A673 (cell line): Measurements from ENCODE around the gene FUT8. TPM values are rescaled to one million over a fixed set of nuclear protein-coding genes. Genes with fewer than 3 reads are reported as not detected.

ENCODE experiments used
- BruUV-seq: library from RNA; stranded (reverse); fragments of 400-500 nt; replicated peaks from 2 replicates; lab custom pipeline; 2021; lab: Mats Ljungman, UMichigan
- CTCF ChIA-PET: fragments of 300-600 bp; sonication (Branson Sonifier 250); formaldehyde crosslinking; loops from one replicate; lab custom pipeline; 2022; ENCODE audit warnings: antibody characterized with exemption; lab: Charles Lee
- POLR2A ChIA-PET: fragments of 300-600 bp; sonication (Branson Sonifier 250); formaldehyde crosslinking; loops from one replicate; lab custom pipeline; 2022; ENCODE audit warnings: antibody characterized with exemption; ENCODE audit not compliant: low non-redundant PET; lab: Charles Lee
- DNase-seq: peaks from one replicate; pipeline ENCODE4 v3.0.0-alpha.2; 2015; ENCODE audit warnings: low spot score
- H3K27ac ChIP-seq: fragments of 200-600 bp; sonication (generic); 2 replicates; pipeline ENCODE4 v1.5.1; 2016; ENCODE audit warnings: mixed run types, low read depth, mild to moderate bottlenecking, mixed read lengths, antibody characterized with exemption, low read length; ENCODE audit not compliant: poor library complexity, severe bottlenecking
- H3K27me3 ChIP-seq: fragments of 200-600 bp; sonication (generic); replicated peaks from 2 replicates; pipeline ENCODE4 v1.6.1; 2017; ENCODE audit warnings: mixed run types, low read depth, mild to moderate bottlenecking, mixed read lengths, antibody characterized with exemption, low read length; ENCODE audit not compliant: insufficient read depth, poor library complexity
- H3K36me3 ChIP-seq: fragments of 200-600 bp; sonication (generic); 2 replicates; pipeline ENCODE4 v1.6.1; 2016; ENCODE audit warnings: mixed run types, mild to moderate bottlenecking, mixed read lengths, antibody characterized with exemption, low read length; ENCODE audit not compliant: insufficient read depth, poor library complexity, severe bottlenecking
- H3K4me1 ChIP-seq: fragments of 200-600 bp; sonication (generic); 2 replicates; pipeline ENCODE4 v1.6.1; 2017; ENCODE audit warnings: mixed run types, mild to moderate bottlenecking, mixed read lengths, antibody characterized with exemption, low read length; ENCODE audit not compliant: insufficient read depth, poor library complexity, severe bottlenecking
- H3K4me3 ChIP-seq: fragments of 200-600 bp; sonication (generic); 2 replicates; pipeline ENCODE4 v1.5.1; 2016; ENCODE audit warnings: low read depth, mixed run types, mild to moderate bottlenecking, mixed read lengths, low read length; ENCODE audit not compliant: poor library complexity, severe bottlenecking
- H3K9me3 ChIP-seq: fragments of 200-600 bp; sonication (generic); 2 replicates; pipeline ENCODE4 v1.6.1; 2016; ENCODE audit warnings: mixed run types, low read depth, mild to moderate bottlenecking, mixed read lengths, antibody characterized with exemption, low read length; ENCODE audit not compliant: poor library complexity, severe bottlenecking
- EZH2 ChIP-seq: fragments of 200-600 bp; sonication (generic); IDR thresholded peaks from 2 replicates; pipeline ENCODE4 v1.6.1; 2017; ENCODE audit warnings: borderline replicate concordance, low read depth, mild to moderate bottlenecking, mixed read lengths, antibody characterized with exemption, low read length; ENCODE audit not compliant: poor library complexity, severe bottlenecking
- intact Hi-C: fragments of 100-400 bp; cut with micrococcal nuclease; formaldehyde crosslinking; loops from one replicate; pipeline ENCODE4 v1.10.0; 2022; ENCODE audit not compliant: unreplicated experiment
- total RNA-seq: library from RNA; stranded (reverse); gene quantifications from 2 replicates; pipeline ENCODE4 v1.2.3, GENCODE V29; 2021
- TF ChIP-seq, protein P1 (sequence below): fragments of 300-800, 200-600 bp; sonication (generic); conservative IDR thresholded peaks from 2 replicates; pipeline ENCODE4 v1.5.1; 2017; ENCODE audit warnings: low read depth, mild to moderate bottlenecking, antibody characterized with exemption, low read length, moderate library complexity, mixed read lengths

The FUT8 gene
- total RNA-seq, 1 experiment from 2014 or later, result 11.0 TPM

DNA sequence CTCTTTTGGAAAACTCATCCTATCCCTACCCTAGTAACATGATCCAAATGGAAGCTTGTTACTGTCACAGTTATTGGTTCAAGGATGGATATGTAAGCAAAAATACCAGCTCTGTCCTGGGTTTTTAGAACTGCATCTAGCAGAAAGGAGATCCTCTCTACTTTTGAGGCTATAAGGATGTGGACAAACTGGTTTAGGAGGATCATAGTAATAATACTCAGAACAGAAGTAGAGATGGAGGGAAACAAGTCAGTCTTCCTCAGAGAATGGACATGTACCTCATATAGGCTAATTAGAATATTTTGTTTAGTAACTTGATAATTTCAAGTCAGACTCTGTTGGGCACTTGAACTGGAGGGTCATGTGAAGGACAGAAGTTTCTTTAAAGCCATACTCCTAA, 26.6 kb downstream of the FUT8 start:
- ChIA-PET CTCF (interaction anchor here (0.6 kb wide), 1 partner anchor 920 kb away, joined by 5 read pairs; no protein-coding TSS in a partner anchor), POLR2A (no interaction called here)
- no peaks in the 10 kb centered on the region for H3K9me3 ChIP-seq
- intact Hi-C loops, result no loop called here
- no TSS peak for BruUV-seq
- H3K27ac ChIP-seq, result no peak overlapping the region
- H3K4me1 ChIP-seq, result no peaks in the 10 kb centered on the region
- no peak overlapping the region for H3K4me3 ChIP-seq
- DNase-seq, result no peak
- TF ChIP-seq, protein P1, sequence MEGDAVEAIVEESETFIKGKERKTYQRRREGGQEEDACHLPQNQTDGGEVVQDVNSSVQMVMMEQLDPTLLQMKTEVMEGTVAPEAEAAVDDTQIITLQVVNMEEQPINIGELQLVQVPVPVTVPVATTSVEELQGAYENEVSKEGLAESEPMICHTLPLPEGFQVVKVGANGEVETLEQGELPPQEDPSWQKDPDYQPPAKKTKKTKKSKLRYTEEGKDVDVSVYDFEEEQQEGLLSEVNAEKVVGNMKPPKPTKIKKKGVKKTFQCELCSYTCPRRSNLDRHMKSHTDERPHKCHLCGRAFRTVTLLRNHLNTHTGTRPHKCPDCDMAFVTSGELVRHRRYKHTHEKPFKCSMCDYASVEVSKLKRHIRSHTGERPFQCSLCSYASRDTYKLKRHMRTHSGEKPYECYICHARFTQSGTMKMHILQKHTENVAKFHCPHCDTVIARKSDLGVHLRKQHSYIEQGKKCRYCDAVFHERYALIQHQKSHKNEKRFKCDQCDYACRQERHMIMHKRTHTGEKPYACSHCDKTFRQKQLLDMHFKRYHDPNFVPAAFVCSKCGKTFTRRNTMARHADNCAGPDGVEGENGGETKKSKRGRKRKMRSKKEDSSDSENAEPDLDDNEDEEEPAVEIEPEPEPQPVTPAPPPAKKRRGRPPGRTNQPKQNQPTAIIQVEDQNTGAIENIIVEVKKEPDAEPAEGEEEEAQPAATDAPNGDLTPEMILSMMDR, result no peak
- TF ChIP-seq EZH2, result no peak
- no peaks in the 10 kb centered on the region for H3K36me3 ChIP-seq
- H3K27me3 ChIP-seq, result no peaks in the 10 kb centered on the region

DNA sequence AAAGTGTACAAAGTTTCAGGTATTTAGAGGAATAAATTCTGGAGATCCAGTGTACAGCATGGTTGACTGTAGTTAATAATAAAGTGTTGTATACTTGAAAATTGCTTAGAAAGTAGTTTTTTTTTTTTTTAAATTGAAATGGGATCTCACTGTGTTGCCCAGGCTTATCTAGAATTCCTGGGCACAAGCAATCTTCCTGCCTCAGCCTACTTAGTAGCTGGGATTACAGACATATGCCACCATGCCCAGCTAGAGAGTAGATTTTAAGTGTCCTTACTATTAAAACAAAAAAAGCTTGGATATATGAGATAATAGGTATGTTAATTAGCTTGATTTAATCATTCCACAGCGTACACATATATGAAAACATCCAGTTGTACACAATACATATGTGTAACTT, 27.7 kb downstream of the FUT8 start:
- no peaks in the 10 kb centered on the region for H3K27me3 ChIP-seq
- H3K4me3 ChIP-seq, result no peak overlapping the region
- CTCF ChIA-PET, result no interaction called here
- DNase-seq, result no peak
- no peak overlapping the region for H3K27ac ChIP-seq
- H3K36me3 ChIP-seq, result no peaks in the 10 kb centered on the region
- no TSS peak for BruUV-seq
- H3K9me3 ChIP-seq, result no peaks in the 10 kb centered on the region
- H3K4me1 ChIP-seq, result no peaks in the 10 kb centered on the region
- intact Hi-C loops, result no loop called here
- TF ChIP-seq, protein P1, result no peak
- POLR2A ChIA-PET, result no interaction called here

DNA sequence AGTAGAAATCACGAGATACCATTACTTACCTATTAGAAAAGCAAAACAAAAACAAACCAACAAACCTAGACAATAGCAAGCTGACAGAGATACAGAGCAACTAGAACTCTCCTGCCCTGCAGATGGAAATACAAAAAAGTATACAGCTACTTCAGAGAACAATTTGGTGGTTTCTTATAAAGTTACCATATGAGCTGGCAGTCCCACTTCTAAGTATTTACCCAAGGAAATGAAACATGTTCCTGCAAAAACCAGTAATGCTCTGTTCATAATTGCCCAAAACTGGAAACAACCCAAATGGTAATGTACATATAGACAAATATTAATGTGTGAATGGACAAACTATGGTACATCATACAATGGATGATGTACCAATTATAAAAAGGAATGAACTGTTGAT, 31.7 kb downstream of the FUT8 start:
- ChIA-PET POLR2A (no interaction called here), CTCF (no interaction called here)
- H3K4me3 ChIP-seq, result no peak overlapping the region
- H3K27me3 ChIP-seq, result no peaks in the 10 kb centered on the region
- H3K36me3 ChIP-seq, result no peaks in the 10 kb centered on the region
- H3K9me3 ChIP-seq, result no peaks in the 10 kb centered on the region
- intact Hi-C loops, result no loop called here
- TF ChIP-seq, protein P1, result no peak
- TF ChIP-seq EZH2, result no peak
- no peak overlapping the region for H3K27ac ChIP-seq
- BruUV-seq, result no TSS peak
- DNase-seq, result no peak
- H3K4me1 ChIP-seq, result no peaks in the 10 kb centered on the region
